Type B pancreatic cell (in vitro differentiated cells): ENCODE measurements around the gene RASSF9. TPM values are rescaled to one million over a fixed set of nuclear protein-coding genes. Genes with fewer than 3 reads are reported as not detected.
A peak's percentile ranks its signal among the peaks of the same experiment; 100 is the strongest.

Experiments used
- DNase-seq: peaks from one replicate; pipeline ENCODE4 v3.0.0; 2021; ENCODE audit warnings: mixed read lengths; ENCODE audit not compliant: unreplicated experiment; ENCODE audit errors: extremely low spot score
- H3K27ac Mint-ChIP-seq: 2 replicates; pipeline ENCODE4 v1.8.0; 2021; ENCODE audit warnings: mild to moderate bottlenecking, mixed read lengths
- H3K27me3 Mint-ChIP-seq: 2 replicates; pipeline ENCODE4 v1.8.0; 2021; ENCODE audit warnings: mixed read lengths
- H3K36me3 Mint-ChIP-seq: 2 replicates; pipeline ENCODE4 v1.8.0; 2021; ENCODE audit warnings: mixed read lengths
- H3K4me1 Mint-ChIP-seq: one replicate; pipeline ENCODE4 v1.8.0; 2021; ENCODE audit warnings: mixed read lengths; ENCODE audit not compliant: unreplicated experiment
- H3K4me3 Mint-ChIP-seq: 2 replicates; pipeline ENCODE4 v1.8.0; 2021; ENCODE audit warnings: mild to moderate bottlenecking, mixed read lengths
- H3K9me3 Mint-ChIP-seq: 2 replicates; pipeline ENCODE4 v1.8.0; 2021; ENCODE audit warnings: mixed read lengths
- total RNA-seq: library from RNA; stranded (reverse); gene quantifications from 2 replicates; pipeline ENCODE4 v1.2.1, GENCODE V29; 2021; ENCODE audit warnings: low replicate concordance
- TF ChIP-seq, protein P1 (sequence below): fragments of 200-600 bp; sonication (generic); conservative IDR thresholded peaks from 2 replicates; pipeline ENCODE4 v1.5.0; 2021; ENCODE audit warnings: antibody characterized with exemption, mild to moderate bottlenecking

Gene RASSF9
- total RNA-seq, 1 donor from 2014 or later, result 2.0 TPM

DNA sequence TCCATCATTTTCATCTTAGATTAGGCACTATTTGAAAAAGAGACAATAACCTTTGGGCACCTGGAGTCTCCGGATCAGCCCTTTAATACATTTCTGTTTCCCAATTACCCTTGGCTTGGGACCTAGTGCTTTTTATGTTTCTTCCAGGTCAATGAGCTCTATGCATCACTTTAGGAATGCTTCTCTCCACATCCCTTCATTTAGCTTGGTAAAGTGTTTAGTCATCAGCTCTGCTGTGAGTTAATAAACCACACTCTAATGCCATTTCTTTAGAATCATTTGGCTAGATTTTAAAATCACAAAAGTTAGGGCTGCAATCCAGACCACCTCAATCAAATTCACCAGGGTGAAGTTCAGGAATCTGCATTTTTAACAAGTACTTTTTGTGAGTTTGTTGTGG is 41.7 kb downstream of the RASSF9 start:
- H3K9me3 Mint-ChIP-seq, result no peaks in the 10 kb centered on the region
- H3K4me1 Mint-ChIP-seq, result no peaks in the 10 kb centered on the region
- H3K27me3 Mint-ChIP-seq, result no peaks in the 10 kb centered on the region

DNA sequence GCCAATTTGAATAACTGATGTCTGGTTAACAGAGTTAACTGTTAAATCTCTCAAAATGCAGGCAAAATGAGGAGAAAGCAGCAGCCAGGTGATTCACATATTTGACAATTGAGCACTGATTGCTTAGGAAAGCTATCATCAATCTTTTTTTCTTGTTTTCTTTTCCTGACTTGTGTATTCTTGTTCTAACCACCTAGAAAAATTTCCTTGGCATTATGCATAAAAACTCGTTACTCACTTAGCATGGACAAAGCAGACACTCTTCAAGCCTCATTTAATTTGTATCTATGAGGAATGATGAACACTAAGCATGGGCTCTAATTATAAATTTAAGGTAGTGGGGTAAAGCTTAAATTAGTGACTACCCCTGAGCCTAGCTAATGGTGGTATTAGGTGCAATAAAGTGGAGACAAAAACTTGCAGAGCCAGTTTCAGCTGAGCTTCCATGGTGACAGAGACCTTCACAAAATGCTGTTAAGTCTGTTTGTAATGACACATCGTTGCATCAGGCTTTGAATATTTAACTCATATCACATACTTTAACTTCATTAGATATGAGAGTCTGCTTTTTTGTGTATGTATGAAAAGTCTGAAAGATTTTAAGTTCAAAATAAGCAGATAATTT is 52.0 kb downstream of the RASSF9 start:
- Mint-ChIP-seq H3K4me3 (peak overlapping the region; percentile 50), H3K36me3 (peaks cover 3% of the 10 kb centered on the region), H3K27me3 (no peaks in the 10 kb centered on the region), H3K4me1 (peaks cover 4% of the 10 kb centered on the region), H3K27ac (peak overlapping the region; percentile 75), H3K9me3 (peaks cover 3% of the 10 kb centered on the region)
- TF ChIP-seq, protein P1, sequence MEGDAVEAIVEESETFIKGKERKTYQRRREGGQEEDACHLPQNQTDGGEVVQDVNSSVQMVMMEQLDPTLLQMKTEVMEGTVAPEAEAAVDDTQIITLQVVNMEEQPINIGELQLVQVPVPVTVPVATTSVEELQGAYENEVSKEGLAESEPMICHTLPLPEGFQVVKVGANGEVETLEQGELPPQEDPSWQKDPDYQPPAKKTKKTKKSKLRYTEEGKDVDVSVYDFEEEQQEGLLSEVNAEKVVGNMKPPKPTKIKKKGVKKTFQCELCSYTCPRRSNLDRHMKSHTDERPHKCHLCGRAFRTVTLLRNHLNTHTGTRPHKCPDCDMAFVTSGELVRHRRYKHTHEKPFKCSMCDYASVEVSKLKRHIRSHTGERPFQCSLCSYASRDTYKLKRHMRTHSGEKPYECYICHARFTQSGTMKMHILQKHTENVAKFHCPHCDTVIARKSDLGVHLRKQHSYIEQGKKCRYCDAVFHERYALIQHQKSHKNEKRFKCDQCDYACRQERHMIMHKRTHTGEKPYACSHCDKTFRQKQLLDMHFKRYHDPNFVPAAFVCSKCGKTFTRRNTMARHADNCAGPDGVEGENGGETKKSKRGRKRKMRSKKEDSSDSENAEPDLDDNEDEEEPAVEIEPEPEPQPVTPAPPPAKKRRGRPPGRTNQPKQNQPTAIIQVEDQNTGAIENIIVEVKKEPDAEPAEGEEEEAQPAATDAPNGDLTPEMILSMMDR, result no peak
- DNase-seq, result no peak

More for the DNA sequence above, 41.7 kb downstream of the RASSF9 start:
- TF ChIP-seq, protein P1, result no peak
- no peak overlapping the region for H3K4me3 Mint-ChIP-seq
- DNase-seq, result no peak
- no peak overlapping the region for H3K27ac Mint-ChIP-seq
- no peaks in the 10 kb centered on the region for H3K36me3 Mint-ChIP-seq

DNA sequence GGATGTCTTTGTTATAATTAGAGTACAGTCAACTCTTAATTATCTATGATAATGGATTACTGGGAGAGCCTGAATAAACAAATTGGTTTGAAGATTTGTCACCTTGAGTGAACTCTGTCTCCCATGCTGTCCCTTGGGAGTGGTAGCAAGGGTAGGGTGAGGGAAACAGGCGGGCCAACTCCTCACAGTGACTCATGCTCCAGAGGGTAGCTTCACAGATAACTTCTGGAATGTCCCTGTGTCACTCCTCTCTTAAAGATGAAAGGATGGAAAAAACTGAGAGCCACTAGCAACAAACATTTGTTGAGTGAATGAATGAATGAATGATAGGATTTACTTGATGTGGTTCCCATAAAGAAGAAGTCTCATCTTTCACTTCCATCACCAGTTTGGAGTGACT is 53.5 kb downstream of the RASSF9 start:
- Mint-ChIP-seq H3K27ac (peak overlapping the region; percentile 89), H3K4me3 (peak overlapping the region; percentile 53), H3K27me3 (no peaks in the 10 kb centered on the region), H3K9me3 (peaks cover 3% of the 10 kb centered on the region), H3K36me3 (no peaks in the 10 kb centered on the region), H3K4me1 (peaks cover 4% of the 10 kb centered on the region)
- no peak for DNase-seq
- TF ChIP-seq, protein P1, result no peak

DNA sequence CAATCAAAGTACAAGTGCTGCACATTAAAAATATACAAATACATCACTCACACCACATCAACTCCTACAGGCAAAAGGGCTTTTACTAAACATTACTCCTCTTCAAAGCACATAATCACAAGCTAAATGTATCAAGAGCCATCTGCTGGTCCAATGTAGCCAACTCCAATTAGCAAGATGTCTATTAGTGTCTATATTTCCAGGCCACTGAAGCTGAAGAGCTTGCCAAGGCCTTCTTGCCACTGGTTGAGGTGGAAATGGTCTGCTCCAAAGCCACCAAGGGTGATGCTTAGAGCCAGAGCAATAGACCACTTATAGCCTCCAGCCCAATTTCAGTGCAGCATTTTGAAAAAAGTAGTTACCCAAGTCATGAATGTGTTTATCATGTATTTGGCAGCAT is 54.4 kb downstream of the RASSF9 start:
- Mint-ChIP-seq H3K27ac (peak overlapping the region; percentile 35), H3K4me1 (peaks cover 4% of the 10 kb centered on the region), H3K36me3 (no peaks in the 10 kb centered on the region), H3K27me3 (no peaks in the 10 kb centered on the region), H3K9me3 (peaks cover 3% of the 10 kb centered on the region), H3K4me3 (no peak overlapping the region)
- DNase-seq, result no peak
- TF ChIP-seq, protein P1, result no peak

DNA sequence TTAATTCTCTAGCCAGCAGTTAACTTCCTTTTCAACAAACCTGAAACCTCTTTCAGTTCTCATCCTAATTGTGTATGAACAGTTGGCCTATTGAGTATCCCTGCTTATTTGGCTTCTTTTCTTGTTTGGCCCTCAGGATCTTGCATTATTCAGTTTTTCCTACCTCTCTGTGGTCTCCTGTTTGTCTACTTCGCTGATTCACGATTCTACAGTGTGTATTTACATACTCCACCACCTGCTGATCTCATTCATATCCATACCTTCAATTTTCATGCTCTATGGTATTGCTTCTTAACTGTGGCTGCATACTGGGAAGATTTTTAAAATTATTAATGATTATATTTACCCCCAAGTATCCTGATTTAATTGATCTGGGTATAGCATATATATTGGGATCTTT is 56.4 kb downstream of the RASSF9 start:
- Mint-ChIP-seq H3K9me3 (no peaks in the 10 kb centered on the region), H3K4me3 (no peak overlapping the region), H3K36me3 (no peaks in the 10 kb centered on the region), H3K4me1 (peaks cover 4% of the 10 kb centered on the region), H3K27me3 (no peaks in the 10 kb centered on the region), H3K27ac (no peak overlapping the region)
- TF ChIP-seq, protein P1, result no peak
- no peak for DNase-seq
